NCI-H345 (cell line): ENCODE data around the gene CUL7.

Experiments used
- DNase-seq: peaks from one replicate; lab custom pipeline; 2025; lab: John Stamatoyannopoulos, UW

CUL7 gene

GRCh38 chr6:43077333-43077809 is 23.7 kb upstream of the CUL7 start:
- no peak for DNase-seq

- DNase-seq = peak; percentile 38
Measured at GRCh38 chr6:43076464-43077332, 23.0 kb upstream of the CUL7 start.

GRCh38 chr6:43075670-43076463 is 22.2 kb upstream of the CUL7 start, which contains the start of gene PTK7:
Gene PTK7, plus strand, starts transcription at chr6:43076314. Its CDS starts 175 bp downstream, at chr6:43076489.
- peak; percentile 85 for DNase-seq

GRCh38 chr6:43074847-43075669 is 21.4 kb upstream of the CUL7 start:
- no peak for DNase-seq

GRCh38 chr6:43070028-43070632 is 16.5 kb upstream of the CUL7 start:
- peak; percentile 19 for DNase-seq

GRCh38 chr6:43062818-43063217 is 9.2 kb upstream of the CUL7 start:
- DNase-seq = no peak

- DNase-seq = no peak
Measured at GRCh38 chr6:43061861-43062260, 8.2 kb upstream of the CUL7 start.

GRCh38 chr6:43060755-43061633 is 7.3 kb upstream of the CUL7 start:
- DNase-seq = no peak

- DNase-seq = peak; percentile 54
Measured at GRCh38 chr6:43060034-43060754, 6.5 kb upstream of the CUL7 start.

- DNase-seq = peak; percentile 99
Measured at GRCh38 chr6:43059168-43060033, 5.8 kb upstream of the CUL7 start, which contains the start of the genes KLC4 and MRPL2. Gene KLC4, plus strand, starts transcription at chr6:43059631. Its CDS starts 1,705 bp downstream, at chr6:43061336. Gene MRPL2, minus strand, starts transcription at chr6:43059434. Its CDS starts 53 bp downstream, at chr6:43059381.

GRCh38 chr6:43058531-43058930 is 4.9 kb upstream of the CUL7 start:
- DNase-seq = no peak

GRCh38 chr6:43055966-43056365 is 2.3 kb upstream of the CUL7 start:
- DNase-seq = no peak

- DNase-seq = no peak
Measured at GRCh38 chr6:43054206-43054943, 724 bp upstream of the CUL7 start.

GRCh38 chr6:43052842-43053544 is 658 bp downstream of the CUL7 start:
- no peak for DNase-seq

- no peak for DNase-seq
Measured at GRCh38 chr6:43052225-43052841, 1.3 kb downstream of the CUL7 start.

GRCh38 chr6:43050981-43051380 is 2.7 kb downstream of the CUL7 start:
- DNase-seq = no peak

GRCh38 chr6:43047998-43048397 is 5.7 kb downstream of the CUL7 start:
- no peak for DNase-seq
